ENCODE results near the gene OR7G3.

GRCh38 chr19:9139609-9140158, 12.9 kb upstream of the OR7G3 start:
- TF ChIP-seq CTCF (IDR thresholded peaks at IDR 0.05) (no peak), EZH2 (IDR thresholded peaks at IDR 0.05; ENCODE audit: borderline replicate concordance, insufficient read depth, low read depth, low read length, poor library complexity, severe bottlenecking) (no peak)

All from B cell (primary cell).